Naive B cell (primary cell): ENCODE results near the gene VILL. TPM values are rescaled to one million over a fixed set of nuclear protein-coding genes. Genes with fewer than 3 reads are reported as not detected.
"Not testable (repeated sequence)": the region's sequence is repeated elsewhere in the genome, so short reads cannot be mapped to it uniquely, and the experiment has no call there.

Experiments
- ATAC-seq, 2 donors: fragments of 150-1000 bp; cut with Tn5 transposase; 2 replicates each; pipeline ENCODE4 v1.10.0; 2021; ENCODE audit warnings: low read depth in 2 of 2, mild to moderate bottlenecking in 2 of 2, moderate library complexity in 2 of 2
- DNase-seq: peaks from one replicate; pipeline ENCODE4 v3.0.0; 2022
- H3K27ac Mint-ChIP-seq, 6 donors: one replicate each; pipeline ENCODE4 v1.8.0; 2020 to 2022; ENCODE audit warnings: mild to moderate bottlenecking in 6 of 6, mixed read lengths in 6 of 6, moderate library complexity in 5 of 6, inconsistent platforms in 2 of 6
- H3K27me3 Mint-ChIP-seq, 3 donors: one replicate each; pipeline ENCODE4 v1.8.0; 2021 to 2022; ENCODE audit warnings: mixed read lengths in 3 of 3, mild to moderate bottlenecking in 1 of 3
- H3K36me3 Mint-ChIP-seq, 2 donors: one replicate each; pipeline ENCODE4 v1.8.0; 2020 to 2022; ENCODE audit warnings: mixed read lengths in 2 of 2, inconsistent platforms in 1 of 2, mild to moderate bottlenecking in 1 of 2
- H3K4me1 Mint-ChIP-seq, 3 donors: one replicate each; pipeline ENCODE4 v1.8.0; 2020 to 2022; ENCODE audit warnings: mixed read lengths in 3 of 3, inconsistent platforms in 1 of 3, mild to moderate bottlenecking in 1 of 3, moderate library complexity in 1 of 3
- H3K4me3 Mint-ChIP-seq, 8 donors: one replicate each; pipeline ENCODE4 v1.8.0; 2020 to 2022; ENCODE audit warnings: mild to moderate bottlenecking in 8 of 8, mixed read lengths in 8 of 8, moderate library complexity in 8 of 8, inconsistent platforms in 2 of 8
- H3K9me3 Mint-ChIP-seq, 7 donors: one replicate each; pipeline ENCODE4 v1.8.0; 2020 to 2022; ENCODE audit warnings: mixed read lengths in 7 of 7, mild to moderate bottlenecking in 5 of 7, inconsistent platforms in 2 of 7, moderate library complexity in 1 of 7
- polyA plus RNA-seq, 6 donors: library from polyadenylated mRNA; unstranded; fragments of 300-500 nt; fragmentation: Illumina TruSeq; gene quantifications; one replicate each; pipeline ENCODE4 v1.2.3, GENCODE V29; 2021; ENCODE audit warnings: low read depth in 6 of 6

Gene VILL
- polyA plus RNA-seq, 6 donors from 2014 or later: 8.4 to 17.8 (median 11.8) TPM

DNA sequence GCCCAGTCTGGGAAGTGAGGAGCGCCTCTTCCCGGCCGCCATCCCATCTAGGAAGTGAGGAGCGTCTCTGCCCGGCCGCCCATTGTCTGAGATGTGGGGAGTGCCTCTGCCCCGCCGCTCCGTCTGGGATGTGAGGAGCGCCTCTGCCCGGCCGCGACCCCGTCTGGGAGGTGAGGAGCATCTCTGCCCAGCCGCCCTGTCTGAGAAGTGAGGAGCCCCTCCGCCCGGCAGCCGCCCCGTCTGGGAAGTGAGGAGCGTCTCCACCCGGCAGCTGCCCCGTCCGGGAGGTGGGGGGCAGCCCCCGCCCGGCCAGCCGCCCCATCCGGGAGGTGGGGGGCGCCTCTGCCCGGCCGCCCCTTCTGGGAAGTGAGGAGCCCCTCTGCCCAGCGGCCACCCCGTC is 62.7 kb downstream of the VILL start:
- H3K9me3 Mint-ChIP-seq, H3K36me3 Mint-ChIP-seq, DNase-seq, H3K4me3 Mint-ChIP-seq, H3K4me1 Mint-ChIP-seq, H3K27me3 Mint-ChIP-seq, H3K27ac Mint-ChIP-seq, ATAC-seq: not testable (repeated sequence)

- not testable (repeated sequence) for DNase-seq, H3K4me3 Mint-ChIP-seq, H3K27me3 Mint-ChIP-seq, ATAC-seq, H3K9me3 Mint-ChIP-seq, H3K4me1 Mint-ChIP-seq, H3K36me3 Mint-ChIP-seq
- H3K27ac Mint-ChIP-seq: peak overlapping the region in 2 of 6 donors; percentile 35 to 63
Measured at GRCh38 chr3:38053813-38054498, 63.4 kb downstream of the VILL start.

DNA sequence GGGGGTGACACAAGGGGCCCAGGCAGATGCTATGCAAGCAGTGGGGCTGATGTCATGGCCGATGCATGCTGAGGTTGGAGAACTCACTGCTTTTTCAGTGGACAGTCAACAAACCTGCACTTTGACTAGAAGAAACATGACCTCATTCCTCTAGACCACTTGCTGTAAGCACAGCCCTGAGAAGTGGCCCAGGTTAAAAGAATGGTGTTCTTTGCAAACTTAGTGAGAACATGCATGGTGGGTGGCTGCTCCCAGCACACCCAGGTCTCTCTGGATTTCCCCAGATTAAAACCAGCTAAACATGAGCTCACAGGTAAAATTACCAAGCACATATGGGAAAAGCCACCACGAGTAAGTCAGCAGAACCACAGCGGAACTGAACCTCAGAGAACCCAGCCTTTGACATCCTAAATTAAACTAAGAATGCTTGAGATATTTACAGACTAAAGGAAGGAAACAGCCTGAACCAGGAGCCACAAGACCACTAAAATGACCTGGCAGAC is 64.0 kb downstream of the VILL start:
- Mint-ChIP-seq H3K36me3 (no peaks in the 10 kb centered on the region), H3K27me3 (no peaks in the 10 kb centered on the region), H3K27ac (no peak overlapping the region), H3K9me3 (peaks cover 0 to 3% (median 0%) of the 10 kb centered on the region in 7 donors), H3K4me1 (no peaks in the 10 kb centered on the region), H3K4me3 (peak overlapping the region in 1 of 8 donors; percentile 26)
- no peak for DNase-seq
- no peak for ATAC-seq

Other genes with a start within 250 kb of the VILL start
- under 1 TPM in 3 of 6 donors, not detected in 3; 0.15 to 0.70 (median 0.31) TPM for gene CTDSPL, start 128.9 kb upstream of the VILL start, polyA plus RNA-seq
- 1 to 10 TPM in 5 of 6 donors, not detected in 1; 1.9 to 4.1 (median 2.6) TPM for gene PLCD1, start 38.9 kb downstream of the VILL start, polyA plus RNA-seq
- under 1 TPM in 4 of 6 donors, not detected in 2; 0.09 to 0.50 (median 0.30) TPM for gene DLEC1, start 48.4 kb downstream of the VILL start, polyA plus RNA-seq
- 10 to 100 TPM; 44.3 to 62.4 (median 52.0) TPM for gene ACAA1, start 146.3 kb downstream of the VILL start, polyA plus RNA-seq
- gene MYD88, start 147.9 kb downstream of the VILL start, polyA plus RNA-seq: 100 to 1,000 TPM in 3 of 6 donors, 10 to 100 TPM in 3; 82.4 to 136 (median 102) TPM
- 10 to 100 TPM in 5 of 6 donors, 1 to 10 TPM in 1; 7.8 to 15.5 (median 13.8) TPM for gene OXSR1, start 174.8 kb downstream of the VILL start, polyA plus RNA-seq